Lung (tissue), 12 donors: Measurements from ENCODE around the gene FJX1. TPM values are rescaled to one million over a fixed set of nuclear protein-coding genes. Genes with fewer than 3 reads are reported as not detected.

ENCODE experiments used
- ATAC-seq: fragments of 200-7000 bp; cut with Tn5 transposase; one replicate; pipeline ENCODE4 v1.9.1; 2020; ENCODE audit warnings: moderate number of reproducible peaks; ENCODE audit not compliant: insufficient read depth, low FRiP score
- DNase-seq, 3 donors: peaks; one replicate each; pipeline ENCODE4 v3.0.0-alpha.2; 2013 to 2017
- H3K27ac ChIP-seq, 2 donors: one replicate each; pipeline ENCODE4 v1.5.1; 2013; ENCODE audit warnings: mild to moderate bottlenecking in 2 of 2, moderate library complexity in 2 of 2, control low read depth in 1 of 2, inconsistent platforms in 1 of 2, low read depth in 1 of 2, low read length in 1 of 2
- H3K27me3 ChIP-seq, 3 donors: one replicate each; pipeline ENCODE4 v1.5.1; 2013; ENCODE audit warnings: low read length in 2 of 3; ENCODE audit not compliant: control insufficient read depth in 3 of 3, insufficient read depth in 3 of 3
- H3K36me3 ChIP-seq, 4 donors: one replicate each; pipeline ENCODE4 v1.5.1; 2013; ENCODE audit warnings: low read length in 4 of 4, mild to moderate bottlenecking in 1 of 4, moderate library complexity in 1 of 4; ENCODE audit not compliant: control insufficient read depth in 4 of 4, insufficient read depth in 4 of 4
- H3K4me1 ChIP-seq, 5 donors: one replicate each; pipeline ENCODE4 v1.5.1; 2013; ENCODE audit warnings: low read length in 5 of 5, mild to moderate bottlenecking in 2 of 5, moderate library complexity in 1 of 5; ENCODE audit not compliant: control insufficient read depth in 5 of 5, insufficient read depth in 5 of 5
- H3K4me3 ChIP-seq: one replicate; pipeline ENCODE4 v1.5.1; 2013; ENCODE audit warnings: mild to moderate bottlenecking, control low read depth, moderate library complexity
- H3K9ac ChIP-seq, 2 donors: one replicate each; pipeline ENCODE4 v1.5.1; 2013; ENCODE audit warnings: low read length in 2 of 2, control low read depth in 1 of 2; ENCODE audit not compliant: insufficient read depth in 1 of 2
- H3K9me3 ChIP-seq, 4 donors: one replicate each; pipeline ENCODE4 v1.5.1; 2013; ENCODE audit warnings: low read length in 3 of 4, mild to moderate bottlenecking in 1 of 4, moderate library complexity in 1 of 4; ENCODE audit not compliant: control insufficient read depth in 4 of 4, insufficient read depth in 3 of 4
- WGBS, 2 donors: extraction: QIAGEN DNeasy Blood & Tissue Kit; methylation state at CpG; one replicate each; pipeline ENCODE4 v1.1.7; 2013; 5-methylcytosine and 5-hydroxymethylcytosine counted together
- polyA plus RNA-seq, 2 donors: library from polyadenylated mRNA; stranded (reverse); fragments of 200-250 nt; gene quantifications; one replicate each; pipeline ENCODE4 v1.2.1, GENCODE V29; 2013
- total RNA-seq, 2 donors: library from RNA; depleted of rRNA in 1 of 2; stranded (reverse); fragments of >200 nt in 1 of 2; gene quantifications; one replicate each; pipeline ENCODE4 v1.2.1, GENCODE V29; 2014 to 2021
- TF ChIP-seq, protein P1 (sequence below): IDR thresholded peaks from 2 replicates; pipeline ENCODE4 v1.5.1; 2012; ENCODE audit warnings: mild to moderate bottlenecking; ENCODE audit errors: control extremely low read depth, extremely low read depth
- donor health status: control.
- donor health status: control.
- donor health status: Bipolar disorder and iron deficiency.
- donor health status: healthy.
- donor health status: DM: yes; HTN: yes; CAD: no.

The FJX1 gene
- total and polyA plus RNA-seq, 4 donors = 2.9 to 7.7 (median 3.5) TPM

DNA sequence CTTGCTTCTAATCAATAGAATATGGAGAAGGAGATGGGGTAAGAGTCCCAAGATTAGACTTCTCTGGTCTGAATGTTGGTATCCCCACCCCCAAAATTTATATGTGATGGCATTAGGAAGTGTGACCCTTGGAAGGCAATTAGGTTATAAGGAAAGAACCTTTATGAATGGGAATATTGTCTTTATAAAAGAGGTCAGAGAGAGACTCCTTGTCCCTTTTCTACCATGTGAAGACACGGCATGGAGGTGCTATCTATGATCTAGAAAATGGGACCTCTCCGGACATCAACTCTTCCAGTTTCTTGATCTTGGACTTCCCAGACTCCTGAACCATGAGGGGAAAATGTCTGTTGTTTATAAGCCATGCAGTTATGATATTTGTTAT, 37.9 kb upstream of the FJX1 start:
- Histone ChIP-seq H3K9me3 (no peaks in the 10 kb centered on the region), H3K9ac (no peak overlapping the region), H3K36me3 (no peaks in the 10 kb centered on the region), H3K27ac (no peak overlapping the region), H3K4me1 (no peaks in the 10 kb centered on the region), H3K4me3 (no peak overlapping the region), H3K27me3 (no peaks in the 10 kb centered on the region)
- no peak for ATAC-seq
- DNase-seq = no peak
- TF ChIP-seq, protein P1, sequence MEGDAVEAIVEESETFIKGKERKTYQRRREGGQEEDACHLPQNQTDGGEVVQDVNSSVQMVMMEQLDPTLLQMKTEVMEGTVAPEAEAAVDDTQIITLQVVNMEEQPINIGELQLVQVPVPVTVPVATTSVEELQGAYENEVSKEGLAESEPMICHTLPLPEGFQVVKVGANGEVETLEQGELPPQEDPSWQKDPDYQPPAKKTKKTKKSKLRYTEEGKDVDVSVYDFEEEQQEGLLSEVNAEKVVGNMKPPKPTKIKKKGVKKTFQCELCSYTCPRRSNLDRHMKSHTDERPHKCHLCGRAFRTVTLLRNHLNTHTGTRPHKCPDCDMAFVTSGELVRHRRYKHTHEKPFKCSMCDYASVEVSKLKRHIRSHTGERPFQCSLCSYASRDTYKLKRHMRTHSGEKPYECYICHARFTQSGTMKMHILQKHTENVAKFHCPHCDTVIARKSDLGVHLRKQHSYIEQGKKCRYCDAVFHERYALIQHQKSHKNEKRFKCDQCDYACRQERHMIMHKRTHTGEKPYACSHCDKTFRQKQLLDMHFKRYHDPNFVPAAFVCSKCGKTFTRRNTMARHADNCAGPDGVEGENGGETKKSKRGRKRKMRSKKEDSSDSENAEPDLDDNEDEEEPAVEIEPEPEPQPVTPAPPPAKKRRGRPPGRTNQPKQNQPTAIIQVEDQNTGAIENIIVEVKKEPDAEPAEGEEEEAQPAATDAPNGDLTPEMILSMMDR = no peak
- WGBS, 2 donors = 93 to 97% methylated on average over 2 of the region's 2 CpGs

DNA sequence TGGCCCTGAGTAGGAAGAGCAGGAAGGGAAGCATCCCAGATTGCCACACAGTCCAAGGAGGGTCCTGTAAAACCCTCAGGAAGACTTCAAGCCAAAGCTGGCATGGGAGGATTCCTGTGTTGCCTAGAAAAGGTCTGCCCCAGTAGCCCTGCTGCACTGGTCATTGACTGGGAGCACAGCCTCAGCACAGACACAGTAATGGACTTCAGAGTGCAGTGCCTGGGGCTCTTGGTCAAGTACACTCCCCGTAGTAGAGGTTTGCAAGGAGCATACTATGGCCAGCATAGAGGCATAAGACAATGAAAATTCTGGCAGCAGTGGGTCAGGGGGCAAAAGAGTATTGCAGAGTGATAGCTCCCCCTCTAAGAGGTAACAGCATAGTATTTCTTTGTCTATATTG, 36.2 kb upstream of the FJX1 start:
- no peak overlapping the region for H3K27ac ChIP-seq
- H3K9me3 ChIP-seq = no peaks in the 10 kb centered on the region
- ATAC-seq (no peak), DNase-seq (no peak)
- H3K9ac ChIP-seq = no peak overlapping the region
- H3K4me1 ChIP-seq = peaks cover 0 to 2% (median 0%) of the 10 kb centered on the region in 5 donors
- H3K36me3 ChIP-seq = no peaks in the 10 kb centered on the region
- WGBS, 2 donors = 83 to 93% methylated on average over 1 of the region's 1 CpG
- H3K27me3 ChIP-seq = no peaks in the 10 kb centered on the region
- TF ChIP-seq, protein P1 = no peak
- H3K4me3 ChIP-seq = no peak overlapping the region

DNA sequence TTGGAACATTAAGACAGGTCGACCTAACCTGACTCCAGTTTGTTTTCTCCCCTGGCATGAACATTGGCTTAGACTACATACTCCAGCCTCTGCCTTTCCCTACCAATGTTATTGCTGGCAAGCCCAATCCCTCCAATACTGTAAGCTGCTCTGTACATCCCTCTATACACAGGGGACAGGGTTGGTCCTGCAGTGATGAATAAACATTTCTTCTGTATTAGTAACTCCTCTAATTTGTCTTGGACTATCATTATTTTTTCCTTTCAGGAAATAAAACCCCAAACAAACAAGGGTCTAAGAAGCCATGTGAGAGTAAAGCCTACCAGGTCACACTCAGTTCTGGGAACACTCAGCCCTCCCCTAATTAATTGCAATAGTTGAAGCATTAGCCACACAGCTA, 35.1 kb upstream of the FJX1 start:
- peaks cover 0 to 2% (median 0%) of the 10 kb centered on the region in 5 donors for H3K4me1 ChIP-seq
- 76 to 83% methylated on average over 1 of the region's 1 CpG for WGBS, 2 donors

DNA sequence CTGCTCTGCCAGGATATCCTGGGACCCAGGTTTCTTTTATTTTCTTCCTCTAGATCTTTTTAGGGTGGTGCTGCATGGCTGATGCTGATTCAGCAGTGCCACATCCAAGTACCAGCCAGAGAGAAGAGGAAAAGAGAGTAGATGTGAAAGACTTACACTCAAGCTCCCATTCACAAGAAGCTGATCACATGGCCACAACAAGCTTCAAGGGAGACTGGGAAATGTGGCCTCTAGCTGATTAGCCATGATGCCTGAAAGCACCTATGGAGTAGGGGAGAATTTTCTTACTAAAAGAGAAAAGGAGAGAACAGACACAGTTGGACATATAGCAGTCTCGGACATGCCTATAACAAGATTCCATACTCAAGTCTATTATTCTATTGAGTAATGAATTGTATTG, 34.4 kb upstream of the FJX1 start:
- Histone ChIP-seq H3K27me3 (no peaks in the 10 kb centered on the region), H3K27ac (no peak overlapping the region), H3K4me3 (no peak overlapping the region), H3K36me3 (no peaks in the 10 kb centered on the region), H3K4me1 (peaks cover 0 to 2% (median 0%) of the 10 kb centered on the region in 5 donors), H3K9ac (no peak overlapping the region), H3K9me3 (no peaks in the 10 kb centered on the region)
- ATAC-seq = no peak
- 96 to 98% methylated on average over 1 of the region's 1 CpG for WGBS, 2 donors
- DNase-seq = no peak
- TF ChIP-seq, protein P1 = no peak

More for the DNA sequence above, 35.1 kb upstream of the FJX1 start:
- TF ChIP-seq, protein P1 = no peak
- H3K4me3 ChIP-seq = no peak overlapping the region
- no peak overlapping the region for H3K27ac ChIP-seq
- no peaks in the 10 kb centered on the region for H3K9me3 ChIP-seq
- no peak for ATAC-seq
- no peak overlapping the region for H3K9ac ChIP-seq
- no peak for DNase-seq
- H3K27me3 ChIP-seq = no peaks in the 10 kb centered on the region
- no peaks in the 10 kb centered on the region for H3K36me3 ChIP-seq
